Right lobe of liver (tissue), 6 donors: ENCODE results near the gene STX8. TPM values are rescaled to one million over a fixed set of nuclear protein-coding genes. Genes with fewer than 3 reads are reported as not detected.

Experiments used
- ATAC-seq, 4 donors: fragments of 200-7000 bp; cut with Tn5 transposase; one replicate each; pipeline ENCODE4 v1.9.1; 2020; ENCODE audit warnings: mild to moderate bottlenecking in 4 of 4, moderate library complexity in 4 of 4
- DNase-seq, 3 donors: peaks; one replicate each; pipeline ENCODE4 v3.0.0-alpha.2; 2020
- H3K27ac ChIP-seq, 3 donors: fragments of 200-600 bp; one replicate each; pipeline ENCODE4 v1.8.0; 2022
- H3K27me3 ChIP-seq, 2 donors: fragments of 200-600 bp; one replicate each; pipeline ENCODE4 v1.8.0; 2022
- H3K36me3 ChIP-seq, 4 donors: fragments of 200-600 bp; sonication (generic) in 1 of 4; one replicate each; pipeline versions ENCODE4 v1.5.1 to v1.8.0; 2017 to 2022; ENCODE audit warnings: control low read depth in 1 of 4
- H3K4me1 ChIP-seq, 4 donors: fragments of 200-600 bp; sonication (generic) in 1 of 4; one replicate each; pipeline versions ENCODE4 v1.5.1 to v1.8.0; 2017 to 2022; ENCODE audit warnings: control low read depth in 1 of 4
- H3K4me3 ChIP-seq, 3 donors: fragments of 200-600 bp; one replicate each; pipeline ENCODE4 v1.8.0; 2022
- H3K9me3 ChIP-seq, 4 donors: fragments of 200-600 bp; sonication (generic) in 1 of 4; one replicate each; pipeline versions ENCODE4 v1.5.1 to v1.8.0; 2017 to 2022; ENCODE audit warnings: control low read depth in 1 of 4
- CTCF ChIP-seq, 4 donors: fragments of 200-600 bp in 3 of 4; fragments of 450-650 bp in 1 of 4; IDR thresholded peaks; one replicate each; pipeline versions ENCODE4 v1.5.1 to v1.8.0; 2016 to 2022; ENCODE audit warnings: antibody characterized with exemption in 4 of 4, mild to moderate bottlenecking in 2 of 4
- POLR2A ChIP-seq: fragments of 450-650 bp; IDR thresholded peaks from one replicate; pipeline ENCODE4 v1.6.1; 2017; ENCODE audit warnings: antibody characterized with exemption, mild to moderate bottlenecking
- WGBS: methylation state at CpG from one replicate; pipeline ENCODE4 v1.1.6; 2018; ENCODE audit warnings: low coverage, low lambda C conversion rate; ENCODE audit not compliant: insufficient coverage; ENCODE audit errors: missing lambda C conversion rate; 5-methylcytosine and 5-hydroxymethylcytosine counted together
- intact Hi-C, 2 donors: fragments of 100-400 bp; cut with DNase I; formaldehyde crosslinking; loops; one replicate each; pipeline versions ENCODE4 v1.11.2 to v1.14.1; 2022
- total RNA-seq, 6 experiments: library from RNA; depleted of rRNA in 2 of 6; stranded (reverse); fragments of >200 nt in 2 of 6; fragmentation: NEBNext Ultra II Directional in 3 of 6; extraction: Animal tissue kit (Norgen Biotek cat#: 25700) in 3 of 6; gene quantifications; one replicate each; pipeline versions ENCODE4 v1.1.0 to v1.2.4, GENCODE V29; 2016 to 2023
- donor health status: DM: no; HTN: yes; CAD: no.
- donor health status: DM: no; HTN: no; CAD: no.
- donor health status: DM: no; HTN: no; CAD: no.
- donor health status: DM: no; HTN: yes; CAD: no.
- donor health status: DM: no; HTN: yes; CAD: no.

STX8 gene
- total RNA-seq, 6 experiments from 2014 or later, result 20.6 to 35.3 (median 27.7) TPM

- Histone ChIP-seq H3K4me1 (no peaks in the 10 kb centered on the region), H3K27me3 (no peaks in the 10 kb centered on the region), H3K27ac (no peak overlapping the region), H3K4me3 (no peak overlapping the region), H3K9me3 (no peaks in the 10 kb centered on the region), H3K36me3 (no peaks in the 10 kb centered on the region)
- intact Hi-C loops, result no loop called here
- WGBS, result 95% methylated on average over 4 of the region's 6 CpGs
- ATAC-seq (no peak), DNase-seq (no peak)
- TF ChIP-seq POLR2A (no peak), CTCF (IDR thresholded peaks at IDR 0.05) (no peak)
Measured at GRCh38 chr17:9332132-9332494, 243.5 kb downstream of the STX8 start.

DNA sequence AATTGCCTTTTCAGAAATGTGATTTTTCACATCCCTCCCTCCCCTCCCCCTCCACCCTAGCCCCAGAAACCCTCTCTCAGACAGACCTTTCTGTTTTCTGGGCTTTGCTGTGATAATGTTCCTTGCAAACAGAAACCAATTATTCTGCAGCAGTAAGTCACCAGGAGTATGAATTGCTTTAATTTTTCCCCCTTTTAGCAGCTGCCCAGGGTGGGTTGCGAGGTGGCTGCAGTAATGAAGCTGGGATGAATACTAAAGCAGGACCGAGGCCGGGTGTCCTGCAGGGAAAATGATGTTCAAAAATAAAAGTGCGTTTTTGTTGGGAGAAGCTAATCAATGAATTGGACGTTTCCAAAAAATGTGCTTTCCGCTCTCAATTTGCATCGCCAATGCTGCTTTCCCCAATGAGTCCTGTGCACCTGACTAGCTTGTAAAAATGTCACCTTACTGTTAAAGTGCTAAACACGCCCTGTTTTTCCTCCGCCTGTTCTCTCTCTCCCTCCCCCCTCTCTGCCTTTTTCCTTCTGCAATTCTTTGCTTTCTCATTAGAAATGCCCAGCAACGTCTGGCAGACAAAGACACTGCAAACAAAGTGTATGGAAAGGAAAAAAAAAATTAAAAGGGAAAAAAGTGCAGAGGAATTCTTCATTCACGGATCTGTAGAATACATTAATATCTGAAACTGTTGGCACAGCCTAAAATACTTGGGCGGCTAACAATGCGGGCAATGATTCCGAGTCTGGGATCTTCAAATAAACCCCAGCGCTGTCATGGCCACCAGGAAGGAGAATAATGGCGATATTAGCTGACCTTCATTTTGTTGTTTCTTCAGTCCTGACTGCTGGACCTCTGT, 244.1 kb downstream of the STX8 start:
- Histone ChIP-seq H3K27ac (no peak overlapping the region), H3K4me3 (no peak overlapping the region), H3K36me3 (no peaks in the 10 kb centered on the region), H3K27me3 (no peaks in the 10 kb centered on the region), H3K4me1 (no peaks in the 10 kb centered on the region), H3K9me3 (no peaks in the 10 kb centered on the region)
- intact Hi-C loops, result no loop called here
- WGBS, result 91% methylated on average over 16 of the region's 16 CpGs
- no peak for TF ChIP-seq CTCF (IDR thresholded peaks at IDR 0.05)
- TF ChIP-seq POLR2A, result no peak
- DNase-seq, result no peak
- ATAC-seq, result no peak

- H3K27ac ChIP-seq, result no peak overlapping the region
- ATAC-seq (no peak), DNase-seq (no peak)
- TF ChIP-seq POLR2A, result no peak
- no peak for TF ChIP-seq CTCF (IDR thresholded peaks at IDR 0.05)
- WGBS, result 90% methylated on average over 19 of the region's 21 CpGs
- H3K27me3 ChIP-seq, result no peaks in the 10 kb centered on the region
- H3K4me3 ChIP-seq, result no peak overlapping the region
- H3K4me1 ChIP-seq, result no peaks in the 10 kb centered on the region
- intact Hi-C loops, result no loop called here
- no peaks in the 10 kb centered on the region for H3K9me3 ChIP-seq
- H3K36me3 ChIP-seq, result no peaks in the 10 kb centered on the region
Measured at GRCh38 chr17:9330611-9331271, 244.9 kb downstream of the STX8 start.

- DNase-seq, result no peak
- Histone ChIP-seq H3K27ac (no peak overlapping the region), H3K4me3 (no peak overlapping the region), H3K4me1 (peaks cover 0 to 2% (median 1%) of the 10 kb centered on the region in 4 donors), H3K36me3 (no peaks in the 10 kb centered on the region), H3K27me3 (no peaks in the 10 kb centered on the region), H3K9me3 (no peaks in the 10 kb centered on the region)
- intact Hi-C loops, result no loop called here
- no peak for ATAC-seq
- 100% methylated on average over 2 of the region's 5 CpGs for WGBS
- TF ChIP-seq CTCF (IDR thresholded peaks at IDR 0.05) (no peak), POLR2A (no peak)
Measured at GRCh38 chr17:9330141-9330540, 245.5 kb downstream of the STX8 start.
